Measurements from ENCODE around the gene LZTS3. TPM values are rescaled to one million over a fixed set of nuclear protein-coding genes. Genes with fewer than 3 reads are reported as not detected.
A peak's percentile ranks its signal among the peaks of the same experiment; 100 is the strongest.

LZTS3 gene
- total and polyA plus RNA-seq, 12 donors = 3.6 to 29.9 (median 11.5) TPM

- H3K27ac ChIP-seq = no peak overlapping the region
- no peak overlapping the region for H3K4me3 ChIP-seq
- H3K36me3 ChIP-seq (replicated peaks in 1 of 2) = no peaks in the 10 kb centered on the region
- no peaks in the 10 kb centered on the region for H3K9me3 ChIP-seq (replicated peaks in 1 of 3)
- WGBS, 4 donors = 81 to 95% (median 93%) methylated on average over 2 of the region's 2 CpGs
- intact Hi-C loops (cut with DNase I) = no loop called here
- H3K27me3 ChIP-seq = no peaks in the 10 kb centered on the region
- H3K4me1 ChIP-seq (replicated peaks in 1 of 2) = no peaks in the 10 kb centered on the region
- peak in 1 of 7 donors; percentile 4 for DNase-seq
- TF ChIP-seq POLR2A (IDR thresholded peaks at IDR 0.05) (no peak), CTCF (IDR thresholded peaks at IDR 0.05) (no peak)
Measured at GRCh38 chr20:3133155-3133554, 40.2 kb downstream of the LZTS3 start.

- no peaks in the 10 kb centered on the region for H3K4me1 ChIP-seq (replicated peaks in 1 of 2)
- no peaks in the 10 kb centered on the region for H3K9me3 ChIP-seq (replicated peaks in 1 of 3)
- intact Hi-C loops (cut with DNase I) = no loop called here
- no peak for TF ChIP-seq POLR2A (IDR thresholded peaks at IDR 0.05)
- TF ChIP-seq CTCF (IDR thresholded peaks at IDR 0.05) = no peak
- H3K36me3 ChIP-seq (replicated peaks in 1 of 2) = no peaks in the 10 kb centered on the region
- no peak overlapping the region for H3K27ac ChIP-seq
- no peak overlapping the region for H3K4me3 ChIP-seq
- 87 to 94% (median 92%) methylated on average over 2 of the region's 2 CpGs for WGBS, 4 donors
- H3K27me3 ChIP-seq = no peaks in the 10 kb centered on the region
- DNase-seq = no peak
Measured at GRCh38 chr20:3130051-3130600, 43.2 kb downstream of the LZTS3 start.

GRCh38 chr20:3129094-3129493 is 44.3 kb downstream of the LZTS3 start:
- intact Hi-C loops (cut with DNase I) = no loop called here
- DNase-seq = no peak
- no peaks in the 10 kb centered on the region for H3K36me3 ChIP-seq (replicated peaks in 1 of 2)
- no peaks in the 10 kb centered on the region for H3K27me3 ChIP-seq
- H3K4me1 ChIP-seq (replicated peaks in 1 of 2) = no peaks in the 10 kb centered on the region
- WGBS, 4 donors = 79 to 88% (median 83%) methylated on average over 4 of the region's 4 CpGs
- TF ChIP-seq POLR2A (IDR thresholded peaks at IDR 0.05) (no peak), CTCF (IDR thresholded peaks at IDR 0.05) (no peak)
- no peak overlapping the region for H3K27ac ChIP-seq
- H3K9me3 ChIP-seq (replicated peaks in 1 of 3) = no peaks in the 10 kb centered on the region
- H3K4me3 ChIP-seq = no peak overlapping the region

- no peak for TF ChIP-seq CTCF (IDR thresholded peaks at IDR 0.05)
- no peak for TF ChIP-seq POLR2A (IDR thresholded peaks at IDR 0.05)
Measured at GRCh38 chr20:3128275-3128984, 44.9 kb downstream of the LZTS3 start.

More at GRCh38 chr20:3128275-3128984, 44.9 kb downstream of the LZTS3 start:
- 80 to 91% (median 88%) methylated on average over 8 of the region's 8 CpGs for WGBS, 4 donors
- Histone ChIP-seq H3K9me3 (replicated peaks in 1 of 3) (no peaks in the 10 kb centered on the region), H3K4me1 (replicated peaks in 1 of 2) (no peaks in the 10 kb centered on the region), H3K27ac (no peak overlapping the region), H3K27me3 (no peaks in the 10 kb centered on the region), H3K36me3 (replicated peaks in 1 of 2) (no peaks in the 10 kb centered on the region), H3K4me3 (no peak overlapping the region)
- DNase-seq = no peak
- intact Hi-C loops (cut with DNase I) = no loop called here

Measured in adrenal gland (tissue), 12 donors.